HepG2 (cell line): ENCODE results near the gene PLEKHH3. TPM values are rescaled to one million over a fixed set of nuclear protein-coding genes. Genes with fewer than 3 reads are reported as not detected.

Source experiments
- ARID4A ChIP-seq: sonication (generic); formaldehyde crosslinking; IDR thresholded peaks from 2 replicates; pipeline ENCODE4 v1.5.0; 2020; ENCODE audit warnings: mild to moderate bottlenecking, missing genetic modification reagents, borderline replicate concordance
- CAMTA2 ChIP-seq: sonication (generic); formaldehyde crosslinking; IDR thresholded peaks from 2 replicates; pipeline ENCODE4 v1.4.0; 2020; ENCODE audit warnings: mild to moderate bottlenecking, missing genetic modification reagents, borderline replicate concordance
- FUBP1 ChIP-seq: sonication (generic); formaldehyde crosslinking; IDR thresholded peaks from 2 replicates; pipeline ENCODE4 v1.5.1; 2020; ENCODE audit warnings: missing genetic modification reagents, mild to moderate bottlenecking, borderline replicate concordance
- POLR2A ChIP-seq, 2 experiments: IDR thresholded peaks; 2 replicates each; pipeline ENCODE4 v1.6.1; 2011; ENCODE audit warnings: low read depth in 2 of 2, low read length in 2 of 2, mild to moderate bottlenecking in 1 of 2, moderate library complexity in 1 of 2; ENCODE audit not compliant: insufficient read depth in 1 of 2
- ZGPAT ChIP-seq: IDR thresholded peaks from 2 replicates; pipeline ENCODE4 v1.6.1; 2016; ENCODE audit warnings: mild to moderate bottlenecking
- ZNF180 ChIP-seq: sonication (generic); formaldehyde crosslinking; IDR thresholded peaks from 2 replicates; pipeline ENCODE4 v1.4.0; 2020; ENCODE audit warnings: low read depth, missing genetic modification reagents, borderline replicate concordance
- ZNF33A ChIP-seq: sonication (generic); formaldehyde crosslinking; IDR thresholded peaks from 2 replicates; pipeline ENCODE4 v1.5.1; 2020; ENCODE audit warnings: missing genetic modification reagents, mild to moderate bottlenecking, moderate library complexity, borderline replicate concordance
- ZNF496 ChIP-seq: sonication (generic); formaldehyde crosslinking; IDR thresholded peaks from 2 replicates; pipeline ENCODE4 v1.8.1; 2023; ENCODE audit warnings: mild to moderate bottlenecking, moderate library complexity, missing genetic modification reagents; ENCODE audit not compliant: insufficient replicate concordance
- ZNF512B ChIP-seq: sonication (generic); formaldehyde crosslinking; IDR thresholded peaks from 2 replicates; pipeline ENCODE4 v1.5.1; 2020; ENCODE audit warnings: missing genetic modification reagents, mild to moderate bottlenecking, borderline replicate concordance
- polyA plus RNA-seq, 8 experiments: library from polyadenylated mRNA; depleted of rRNA in 3 of 8; stranded (reverse) in 7 of 8; unstranded in 1 of 8; fragments of >200 nt; fragmentation: Illumina TruSeq in 4 of 8; extraction: Trizol in 4 of 8; gene quantifications; 2 replicates each; pipeline versions ENCODE4 v1.2.1 to v1.2.3, GENCODE V29; 2011 to 2016; ENCODE audit warnings: low read depth in 4 of 8, missing spikeins in 1 of 8, mixed read lengths in 1 of 8; ENCODE audit not compliant: insufficient read depth in 1 of 8
- total RNA-seq, 5 experiments: library from RNA; depleted of rRNA; stranded (reverse); fragments of >200 nt; fragmentation: Illumina TruSeq; extraction: Trizol; gene quantifications; 2 replicates each; pipeline ENCODE4 v1.2.3, GENCODE V29; 2016; ENCODE audit warnings: low read depth in 1 of 5
- TF ChIP-seq, protein P1 (sequence below): sonication (generic); formaldehyde crosslinking; IDR thresholded peaks from 2 replicates; pipeline ENCODE4 v1.4.0; 2020; ENCODE audit warnings: missing genetic modification reagents
- TF ChIP-seq, protein P2 (sequence below): IDR thresholded peaks from 2 replicates; pipeline ENCODE4 v1.6.1; 2016; ENCODE audit warnings: missing genetic modification reagents, missing compliant biosample characterization

The PLEKHH3 gene
- total and polyA plus RNA-seq, 2 of the 13 experiments (the other 11 are each of a cell fraction or from before 2014, with no cell fraction given), result 6.0 to 19.9 TPM

DNA sequence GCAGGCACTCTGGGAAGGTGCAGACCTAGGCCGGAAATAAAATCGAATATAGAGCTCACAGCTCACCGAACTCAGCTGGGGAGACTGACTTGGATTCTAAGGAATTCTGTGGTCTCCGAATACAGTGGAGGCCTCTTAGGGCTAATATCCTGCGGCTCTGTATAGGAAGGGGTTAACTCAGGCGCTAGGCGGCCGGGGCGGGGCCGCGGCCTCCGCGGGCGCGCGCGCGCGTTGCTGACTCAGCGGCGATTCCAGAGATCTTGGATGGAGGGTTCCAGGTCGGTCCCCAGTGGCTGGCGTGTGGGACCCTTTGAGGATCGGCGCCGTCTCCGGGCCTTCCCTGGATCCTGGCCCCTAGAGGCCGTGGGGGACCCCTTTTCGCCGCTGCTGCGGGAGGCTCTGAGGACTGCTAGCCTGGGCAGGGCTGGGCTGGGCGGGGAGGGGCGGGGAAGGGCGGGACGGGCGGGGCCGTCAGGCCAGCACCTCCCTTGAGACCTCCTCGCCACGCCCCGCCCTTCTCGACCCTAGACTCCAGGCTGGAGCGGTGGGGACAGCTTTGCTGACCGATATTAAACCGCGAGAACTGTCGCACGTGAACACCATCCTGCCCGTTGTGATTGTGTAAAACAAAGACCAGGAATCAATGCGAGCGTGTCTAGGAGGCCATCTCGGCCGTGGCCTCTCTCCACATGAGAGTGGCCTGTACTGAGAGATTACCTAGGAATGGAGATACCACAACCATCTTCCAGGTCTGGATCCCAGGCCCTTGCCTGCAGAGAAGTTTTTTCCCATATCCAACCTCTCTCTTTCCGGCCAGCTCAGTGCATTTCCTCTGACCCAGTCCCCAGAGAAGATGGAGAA lies 1.4 kb upstream of the PLEKHH3 start (continued):
- TF ChIP-seq ZNF512B (CRISPR knock-in tag) (0 out of 2 replicates have a peak, but pooled peaks have one; percentile 80), ARID4A (CRISPR knock-in tag) (peak; percentile 80), ZNF33A (CRISPR knock-in tag) (no peak), CAMTA2 (no peak), ZGPAT (0 out of 2 replicates have a peak, but pooled peaks have one; percentile 55), FUBP1 (peak; percentile 68; the same call in 1 of the 2 replicates), ZNF180 (CRISPR knock-in tag) (peak; percentile 23; the same call in 1 of the 2 replicates), ZNF496 (CRISPR knock-in tag) (no peak), POLR2A (IDR thresholded peaks at IDR 0.05; ENCODE audit: insufficient read depth in 1 of 2, low read depth in 2 of 2, low read length in 2 of 2) (peak; percentile 91 to 99)
- TF ChIP-seq, protein P1, sequence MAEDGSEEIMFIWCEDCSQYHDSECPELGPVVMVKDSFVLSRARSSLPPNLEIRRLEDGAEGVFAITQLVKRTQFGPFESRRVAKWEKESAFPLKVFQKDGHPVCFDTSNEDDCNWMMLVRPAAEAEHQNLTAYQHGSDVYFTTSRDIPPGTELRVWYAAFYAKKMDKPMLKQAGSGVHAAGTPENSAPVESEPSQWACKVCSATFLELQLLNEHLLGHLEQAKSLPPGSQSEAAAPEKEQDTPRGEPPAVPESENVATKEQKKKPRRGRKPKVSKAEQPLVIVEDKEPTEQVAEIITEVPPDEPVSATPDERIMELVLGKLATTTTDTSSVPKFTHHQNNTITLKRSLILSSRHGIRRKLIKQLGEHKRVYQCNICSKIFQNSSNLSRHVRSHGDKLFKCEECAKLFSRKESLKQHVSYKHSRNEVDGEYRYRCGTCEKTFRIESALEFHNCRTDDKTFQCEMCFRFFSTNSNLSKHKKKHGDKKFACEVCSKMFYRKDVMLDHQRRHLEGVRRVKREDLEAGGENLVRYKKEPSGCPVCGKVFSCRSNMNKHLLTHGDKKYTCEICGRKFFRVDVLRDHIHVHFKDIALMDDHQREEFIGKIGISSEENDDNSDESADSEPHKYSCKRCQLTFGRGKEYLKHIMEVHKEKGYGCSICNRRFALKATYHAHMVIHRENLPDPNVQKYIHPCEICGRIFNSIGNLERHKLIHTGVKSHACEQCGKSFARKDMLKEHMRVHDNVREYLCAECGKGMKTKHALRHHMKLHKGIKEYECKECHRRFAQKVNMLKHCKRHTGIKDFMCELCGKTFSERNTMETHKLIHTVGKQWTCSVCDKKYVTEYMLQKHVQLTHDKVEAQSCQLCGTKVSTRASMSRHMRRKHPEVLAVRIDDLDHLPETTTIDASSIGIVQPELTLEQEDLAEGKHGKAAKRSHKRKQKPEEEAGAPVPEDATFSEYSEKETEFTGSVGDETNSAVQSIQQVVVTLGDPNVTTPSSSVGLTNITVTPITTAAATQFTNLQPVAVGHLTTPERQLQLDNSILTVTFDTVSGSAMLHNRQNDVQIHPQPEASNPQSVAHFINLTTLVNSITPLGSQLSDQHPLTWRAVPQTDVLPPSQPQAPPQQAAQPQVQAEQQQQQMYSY, result peak; percentile 71
- TF ChIP-seq, protein P2, sequence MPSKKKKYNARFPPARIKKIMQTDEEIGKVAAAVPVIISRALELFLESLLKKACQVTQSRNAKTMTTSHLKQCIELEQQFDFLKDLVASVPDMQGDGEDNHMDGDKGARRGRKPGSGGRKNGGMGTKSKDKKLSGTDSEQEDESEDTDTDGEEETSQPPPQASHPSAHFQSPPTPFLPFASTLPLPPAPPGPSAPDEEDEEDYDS (CRISPR knock-in tag), result peak; percentile 81
